ENCODE data around the gene THOC5. TPM values are rescaled to one million over a fixed set of nuclear protein-coding genes. Genes with fewer than 3 reads are reported as not detected.

THOC5 gene
- total RNA-seq (2022; extraction: Qiagen RNA extraction) = 28.8 to 34.4 TPM (median 31.5 TPM) in 5 replicates

DNA sequence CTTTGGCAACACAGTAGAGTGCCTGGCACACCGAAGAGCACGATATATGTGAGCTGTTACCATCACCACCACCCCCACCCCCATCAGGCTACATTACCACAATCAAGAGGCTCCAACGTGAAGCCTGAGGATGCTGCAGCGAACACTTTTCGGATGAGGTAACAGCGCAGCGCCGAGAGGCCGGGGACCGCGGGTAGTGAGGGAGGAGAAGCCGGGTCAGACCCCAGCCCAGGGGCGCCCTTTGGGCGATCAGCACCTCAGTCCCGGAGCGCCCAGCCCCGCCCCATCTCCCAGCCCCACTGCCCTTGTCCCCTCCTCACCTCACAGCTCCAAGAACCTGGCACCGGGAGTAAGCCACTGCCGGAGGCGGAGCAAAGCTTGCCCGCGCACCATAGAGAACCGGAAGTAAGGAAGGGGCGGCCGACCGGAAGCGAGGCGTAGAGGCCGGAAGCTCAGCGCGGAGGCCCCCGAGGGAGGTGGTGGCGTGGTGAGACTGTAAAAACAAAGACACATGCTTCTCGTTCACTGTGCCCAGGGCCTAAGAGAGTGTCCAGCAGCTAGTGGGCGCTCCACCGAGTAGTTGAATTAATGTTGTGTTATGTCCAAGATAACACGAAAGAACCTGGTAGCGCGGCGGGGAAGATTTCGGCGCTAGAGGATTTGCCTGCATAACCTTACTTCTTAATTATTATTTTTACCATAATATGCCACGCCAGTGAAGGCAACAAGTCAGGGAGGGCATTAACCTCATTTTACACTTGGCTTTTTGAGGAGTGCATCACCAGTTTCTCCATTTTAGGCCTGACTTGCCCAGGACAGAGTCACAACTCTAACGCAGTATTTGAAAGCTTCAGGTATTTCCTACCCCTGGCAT is at the start of gene THOC5:
THOC5 (minus strand) TSS at position 407 of the 874 bp plus-strand sequence. CDS start 4,610 bp downstream, outside the sequence.

GRCh38 chr22:29479417-29480261 is 73.9 kb downstream of the THOC5 start, which contains the start of gene NEFH:
TSS of gene NEFH (plus strand) at chr22:29480218. CDS start at chr22:29480263, 45 bp downstream.

Other genes with a start within 250 kb of the THOC5 start
- gene GAS2L1, start 247.1 kb downstream of the THOC5 start, total RNA-seq (2022; extraction: Qiagen RNA extraction) = 26.9 to 46.0 TPM (median 40.3 TPM) in 5 replicates
- 0.22 to 0.48 TPM (median 0.42 TPM) in 4 of 5 replicates, not detected in the other for gene RASL10A, start 238.1 kb downstream of the THOC5 start, total RNA-seq (2022; extraction: Qiagen RNA extraction)
- 24.8 to 27.6 TPM (median 26.9 TPM) in 5 replicates for gene AP1B1, start 165.2 kb downstream of the THOC5 start, total RNA-seq (2022; extraction: Qiagen RNA extraction)
- not detected in 5 replicates for gene RFPL1, start 115.2 kb downstream of the THOC5 start, total RNA-seq (2022; extraction: Qiagen RNA extraction)
- 0.08 to 0.19 TPM (median 0.12 TPM) in 5 replicates for gene NEFH, start 73.5 kb downstream of the THOC5 start, total RNA-seq (2022; extraction: Qiagen RNA extraction)
- 56.0 to 63.3 TPM (median 61.2 TPM) in 5 replicates for gene NIPSNAP1, start 27.4 kb upstream of the THOC5 start, total RNA-seq (2022; extraction: Qiagen RNA extraction)
- 11.1 to 14.6 TPM (median 11.4 TPM) in 5 replicates for gene NF2, start 49.9 kb upstream of the THOC5 start, total RNA-seq (2022; extraction: Qiagen RNA extraction)
- 0.08 to 0.20 TPM (median 0.17 TPM) in 5 replicates for gene CABP7, start 166.2 kb upstream of the THOC5 start, total RNA-seq (2022; extraction: Qiagen RNA extraction)
- 13.4 to 20.1 TPM (median 19.1 TPM) in 5 replicates for gene ZMAT5, start 213.2 kb upstream of the THOC5 start, total RNA-seq (2022; extraction: Qiagen RNA extraction)
- 113 to 127 TPM (median 116 TPM) in 5 replicates for gene UQCR10, start 213.6 kb upstream of the THOC5 start, total RNA-seq (2022; extraction: Qiagen RNA extraction)